Lower lobe of right lung (tissue), 2 donors: ENCODE data around the gene RUVBL2. TPM values are rescaled to one million over a fixed set of nuclear protein-coding genes. Genes with fewer than 3 reads are reported as not detected.

Source experiments
- ATAC-seq, 2 donors: fragments of 200-7000 bp; cut with Tn5 transposase; one replicate each; pipeline ENCODE4 v1.9.1; 2020 to 2022; ENCODE audit warnings: mild to moderate bottlenecking in 2 of 2, moderate library complexity in 2 of 2
- DNase-seq: peaks from one replicate; pipeline ENCODE4 v3.0.0-alpha.2; 2020
- H3K27ac ChIP-seq: fragments of 200-600 bp; one replicate; pipeline ENCODE4 v1.8.0; 2022
- H3K27me3 ChIP-seq: fragments of 200-600 bp; one replicate; pipeline ENCODE4 v1.8.0; 2022; ENCODE audit warnings: low read depth
- H3K36me3 ChIP-seq: fragments of 200-600 bp; one replicate; pipeline ENCODE4 v1.8.0; 2022; ENCODE audit warnings: mild to moderate bottlenecking
- H3K4me1 ChIP-seq: fragments of 200-600 bp; one replicate; pipeline ENCODE4 v1.8.0; 2022
- H3K4me3 ChIP-seq: fragments of 200-600 bp; one replicate; pipeline ENCODE4 v1.8.0; 2022; ENCODE audit warnings: mild to moderate bottlenecking
- H3K9me3 ChIP-seq: fragments of 200-600 bp; one replicate; pipeline ENCODE4 v1.8.0; 2022
- CTCF ChIP-seq: fragments of 200-600 bp; IDR thresholded peaks from one replicate; pipeline ENCODE4 v1.8.0; 2022; ENCODE audit warnings: antibody characterized with exemption, mild to moderate bottlenecking
- intact Hi-C: fragments of 100-400 bp; cut with DNase I; formaldehyde crosslinking; loops from one replicate; pipeline ENCODE4 v1.11.0; 2022
- total RNA-seq: library from RNA; stranded (reverse); fragmentation: NEBNext Ultra II Directional; extraction: Animal tissue kit (Norgen Biotek cat#: 25700); gene quantifications from one replicate; pipeline ENCODE4 v1.2.1, GENCODE V29; 2021
- donor health status: DM: no; HTN: yes; CAD: no; lungs with severe emphysema.

The RUVBL2 gene
- total RNA-seq, 1 donor from 2014 or later: 45.3 TPM

- Histone ChIP-seq H3K9me3 (no peaks in the 10 kb centered on the region), H3K36me3 (peaks cover 73% of the 10 kb centered on the region), H3K4me1 (peaks cover 17% of the 10 kb centered on the region), H3K27ac (no peak overlapping the region), H3K4me3 (no peak overlapping the region), H3K27me3 (no peaks in the 10 kb centered on the region)
- ATAC-seq (no peak), DNase-seq (no peak)
- no peak for TF ChIP-seq CTCF
- intact Hi-C loops: no loop called here
Observed at GRCh38 chr19:48987323-48987722, 6.4 kb upstream of the RUVBL2 start.

DNA sequence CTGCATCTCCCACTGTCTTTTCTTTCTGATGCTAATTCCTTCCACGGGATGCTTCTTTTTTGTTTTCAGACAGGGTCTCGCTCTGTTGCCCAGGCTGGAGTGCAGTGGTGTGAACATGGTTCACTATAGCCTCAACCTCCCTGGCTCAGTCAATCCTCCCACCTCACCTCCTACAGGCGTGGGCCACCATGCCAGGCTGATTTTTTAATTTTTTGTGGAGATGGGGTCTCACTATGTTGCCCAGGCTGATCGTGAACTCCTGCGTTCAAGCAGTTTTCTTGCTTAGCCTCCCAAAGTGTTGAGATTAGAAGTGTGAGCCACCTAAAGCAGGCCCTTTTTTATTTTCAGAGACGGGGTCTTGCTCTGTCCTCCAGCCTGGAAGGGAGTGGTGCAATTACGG lies 5.4 kb upstream of the RUVBL2 start:
- Histone ChIP-seq H3K36me3 (peaks cover 63% of the 10 kb centered on the region), H3K27ac (no peak overlapping the region), H3K4me1 (peaks cover 19% of the 10 kb centered on the region), H3K4me3 (no peak overlapping the region), H3K9me3 (no peaks in the 10 kb centered on the region), H3K27me3 (no peaks in the 10 kb centered on the region)
- ATAC-seq: no peak
- intact Hi-C loops: no loop called here
- no peak for TF ChIP-seq CTCF
- no peak for DNase-seq

GRCh38 chr19:48988860-48989259 lies 4.8 kb upstream of the RUVBL2 start:
- H3K4me3 ChIP-seq: no peak overlapping the region
- no peak for TF ChIP-seq CTCF
- DNase-seq (no peak), ATAC-seq (no peak)
- no peaks in the 10 kb centered on the region for H3K9me3 ChIP-seq
- no peak overlapping the region for H3K27ac ChIP-seq
- peaks cover 58% of the 10 kb centered on the region for H3K36me3 ChIP-seq
- H3K27me3 ChIP-seq: no peaks in the 10 kb centered on the region
- intact Hi-C loops: no loop called here
- peaks cover 19% of the 10 kb centered on the region for H3K4me1 ChIP-seq

- no peaks in the 10 kb centered on the region for H3K9me3 ChIP-seq
- H3K4me1 ChIP-seq: peaks cover 28% of the 10 kb centered on the region
- TF ChIP-seq CTCF: no peak
- DNase-seq: no peak
- no peak overlapping the region for H3K4me3 ChIP-seq
- no peaks in the 10 kb centered on the region for H3K27me3 ChIP-seq
- H3K36me3 ChIP-seq: peaks cover 48% of the 10 kb centered on the region
- ATAC-seq: no peak
- intact Hi-C loops: no loop called here
- no peak overlapping the region for H3K27ac ChIP-seq
Observed at GRCh38 chr19:48989701-48990291, 3.9 kb upstream of the RUVBL2 start.

- ATAC-seq (no peak), DNase-seq (no peak)
- Histone ChIP-seq H3K4me1 (peaks cover 31% of the 10 kb centered on the region), H3K36me3 (peaks cover 42% of the 10 kb centered on the region), H3K9me3 (no peaks in the 10 kb centered on the region), H3K27me3 (no peaks in the 10 kb centered on the region), H3K4me3 (no peak overlapping the region), H3K27ac (no peak overlapping the region)
- intact Hi-C loops: no loop called here
- no peak for TF ChIP-seq CTCF
Observed at GRCh38 chr19:48990400-48990799, 3.3 kb upstream of the RUVBL2 start.
